Measurements from ENCODE around the gene BCOR. TPM values are rescaled to one million over a fixed set of nuclear protein-coding genes. Genes with fewer than 3 reads are reported as not detected.
A peak's percentile ranks its signal among the peaks of the same experiment; 100 is the strongest.

The BCOR gene
- total and polyA plus RNA-seq, 9 of the 15 experiments (the other 6 are each of a cell fraction or from before 2014, with no cell fraction given), result 27.5 to 113 (median 37.6) TPM

- peak; percentile 45; the same call in 1 of the 2 replicates for TF ChIP-seq ZBTB7A (IDR thresholded peaks at IDR 0.05; ENCODE audit: borderline replicate concordance, control insufficient read depth, low read depth, low read length)
- TF ChIP-seq MXI1 (IDR thresholded peaks at IDR 0.05; ENCODE audit: low read depth, low read length), result no peak
- no peak for TF ChIP-seq THAP12 (CRISPR knock-in tag; IDR thresholded peaks at IDR 0.05)
- peak; percentile 59; the same call in 1 of the 2 replicates for TF ChIP-seq ZKSCAN8 (CRISPR knock-in tag; IDR thresholded peaks at IDR 0.05)
- TF ChIP-seq EGR1 (conservative IDR thresholded peaks at IDR 0.05), result peak; percentile 82
- TF ChIP-seq TOE1 (IDR thresholded peaks at IDR 0.05; ENCODE audit: borderline replicate concordance), result no peak
- TF ChIP-seq TOE1 (CRISPR knock-in tag; IDR thresholded peaks at IDR 0.05; ENCODE audit: borderline replicate concordance, low read depth), result no peak
Observed at GRCh38 chrX:40095583-40096394, 2.0 kb downstream of the BCOR start (continued).
